Head of caudate nucleus (tissue), 42 donors: ENCODE results near the gene TRABD.

Source experiments
- DNase-seq, 42 donors: peaks; one replicate each; pipeline versions ENCODE4 v3.0.0 to v3.0.0-alpha.2; 2020 to 2021; ENCODE audit warnings: mixed read lengths in 7 of 42
- intact Hi-C: fragments of 100-400 bp; cut with DNase I; formaldehyde crosslinking; loops from one replicate; pipeline ENCODE4 v1.15.0; 2022

Gene TRABD

DNA sequence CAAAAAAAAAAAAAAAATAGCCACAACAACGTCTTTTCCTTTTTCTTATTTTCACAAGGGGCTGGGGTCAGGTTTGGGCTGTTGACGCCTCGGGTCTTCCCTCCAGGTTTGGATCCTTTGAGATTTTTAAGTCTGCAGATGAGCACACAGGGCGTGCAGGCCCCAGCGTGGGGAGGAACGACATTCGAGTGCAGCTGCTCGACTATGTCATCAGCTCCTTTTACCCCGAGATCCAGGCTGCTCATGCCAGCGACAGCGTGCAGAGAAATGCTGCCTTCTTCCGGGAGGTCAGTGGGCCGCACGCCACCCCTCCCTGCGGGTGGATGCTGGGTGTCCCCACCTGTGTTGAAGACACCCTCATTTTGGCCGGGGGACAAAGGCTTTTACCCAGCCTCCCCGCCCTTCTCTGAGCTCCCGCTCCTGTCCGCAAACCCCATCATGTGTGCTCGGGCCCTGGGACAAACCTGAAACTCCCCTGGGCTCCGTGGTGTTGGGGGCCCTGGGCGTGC, 22.8 kb downstream of the TRABD start:
- DNase-seq = no peak

DNA sequence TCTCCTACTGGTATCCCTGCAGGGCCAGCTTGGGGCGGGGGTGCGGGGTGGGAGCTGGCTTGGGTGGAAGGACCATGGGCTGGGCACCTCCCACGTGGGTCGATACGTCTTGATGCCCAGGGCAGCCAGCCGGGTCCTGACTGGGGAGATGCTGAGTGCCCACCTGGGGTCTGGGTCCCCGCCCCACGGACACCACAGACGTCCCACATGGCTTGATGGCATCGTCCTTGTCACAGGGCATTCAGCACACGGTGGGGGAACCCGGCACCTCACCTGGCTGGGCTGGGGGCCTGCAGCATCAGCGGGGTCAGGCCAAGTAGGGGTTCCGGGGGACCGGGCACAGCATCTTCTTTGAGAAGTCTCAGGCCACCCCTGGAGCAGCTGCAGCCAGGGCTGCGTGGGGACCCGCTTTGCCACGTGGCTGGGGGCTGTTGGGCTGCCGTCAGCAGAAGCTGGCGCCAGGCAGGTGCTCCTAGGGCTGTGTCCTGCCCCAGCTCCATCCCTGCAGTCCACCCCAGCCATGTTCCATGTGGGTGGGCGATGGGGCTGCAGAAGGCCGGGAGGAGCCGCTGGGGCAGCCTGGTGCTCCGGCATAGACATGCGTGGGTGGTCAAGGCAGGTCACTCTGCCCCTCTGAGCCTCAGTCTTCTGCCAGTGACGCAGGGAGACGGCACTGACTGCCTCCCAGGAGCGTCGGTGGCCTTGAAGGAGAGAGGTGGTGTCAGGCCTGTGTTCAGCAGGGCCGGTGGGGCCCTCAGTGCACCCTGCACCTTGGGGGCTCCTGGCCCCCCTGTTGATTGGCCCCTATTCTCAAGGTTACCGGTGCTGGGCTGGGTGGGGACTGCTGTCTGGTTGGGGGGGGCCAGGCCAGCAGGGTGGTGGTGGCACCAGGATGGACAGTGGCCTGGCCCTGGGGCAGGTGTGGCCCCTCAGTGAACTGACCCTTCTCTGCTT, 23.5 kb downstream of the TRABD start:
- no peak for DNase-seq
- intact Hi-C loops = loop anchor here (2.0 kb wide), 1 partner anchor 62 kb away; no protein-coding TSS in a partner anchor

More for the DNA sequence above, 22.8 kb downstream of the TRABD start:
- intact Hi-C loops = loop anchor here (2.0 kb wide), 1 partner anchor 62 kb away; no protein-coding TSS in a partner anchor

- intact Hi-C loops = loop anchor here (2.0 kb wide), 1 partner anchor 63 kb away; no protein-coding TSS in a partner anchor
- DNase-seq = peak in 40 of 42 donors; percentile 45 to 87 (median 71)
Measured at GRCh38 chr22:50209893-50210292, 24.2 kb downstream of the TRABD start.

- intact Hi-C loops = no loop called here
- DNase-seq = no peak
Measured at GRCh38 chr22:50210378-50211139, 24.8 kb downstream of the TRABD start.

DNA sequence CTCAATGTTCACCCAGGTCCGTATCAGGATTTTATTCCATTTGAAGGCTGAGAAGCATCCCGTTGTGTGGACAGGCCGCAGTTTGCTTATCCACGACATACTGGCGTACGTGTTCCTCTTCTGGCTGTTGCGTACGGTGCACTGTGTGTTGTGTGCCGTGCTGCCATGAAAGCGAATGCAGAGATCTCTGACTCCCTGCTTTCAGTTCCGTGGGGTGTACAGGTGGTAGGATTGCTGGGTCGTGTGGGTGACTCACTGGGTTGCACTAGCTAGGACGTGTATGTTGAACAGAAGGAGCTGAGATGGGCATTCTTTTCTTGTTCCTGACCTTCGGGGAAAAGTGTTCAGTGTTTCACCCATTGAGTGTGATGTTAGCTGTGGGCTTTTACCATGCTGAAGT, 25.4 kb downstream of the TRABD start:
- peak in 10 of 42 donors; percentile 38 to 70 (median 49) for DNase-seq
- intact Hi-C loops = no loop called here

DNA sequence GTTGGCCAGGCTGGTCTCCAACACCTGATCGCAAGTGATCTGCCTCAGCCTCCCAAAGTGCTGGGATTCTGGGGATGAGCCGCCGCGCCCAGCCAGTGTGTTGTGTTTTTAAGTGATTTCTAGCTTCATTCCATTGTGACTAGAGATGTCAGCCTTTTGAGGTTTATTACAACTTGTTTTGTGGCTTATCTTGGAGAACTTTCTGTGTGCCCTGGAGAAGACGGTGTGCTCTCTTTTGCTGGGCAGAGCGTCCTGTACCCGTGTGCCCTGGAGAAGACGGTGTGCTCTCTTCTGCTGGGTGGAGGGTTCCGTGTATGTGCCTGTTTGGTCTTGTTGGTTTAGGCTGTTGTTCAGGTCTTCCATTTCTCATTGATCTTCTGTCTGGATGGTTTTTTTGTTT, 27.6 kb downstream of the TRABD start:
- intact Hi-C loops = no loop called here
- DNase-seq = no peak

- intact Hi-C loops = no loop called here
- peak in 1 of 42 donors; percentile 27 for DNase-seq
Measured at GRCh38 chr22:50215297-50216054, 29.8 kb downstream of the TRABD start.

GRCh38 chr22:50216055-50216683, 30.5 kb downstream of the TRABD start:
- no peak for DNase-seq
- intact Hi-C loops = no loop called here

- DNase-seq = no peak
- intact Hi-C loops = no loop called here
Measured at GRCh38 chr22:50216684-50217520, 31.2 kb downstream of the TRABD start.

DNA sequence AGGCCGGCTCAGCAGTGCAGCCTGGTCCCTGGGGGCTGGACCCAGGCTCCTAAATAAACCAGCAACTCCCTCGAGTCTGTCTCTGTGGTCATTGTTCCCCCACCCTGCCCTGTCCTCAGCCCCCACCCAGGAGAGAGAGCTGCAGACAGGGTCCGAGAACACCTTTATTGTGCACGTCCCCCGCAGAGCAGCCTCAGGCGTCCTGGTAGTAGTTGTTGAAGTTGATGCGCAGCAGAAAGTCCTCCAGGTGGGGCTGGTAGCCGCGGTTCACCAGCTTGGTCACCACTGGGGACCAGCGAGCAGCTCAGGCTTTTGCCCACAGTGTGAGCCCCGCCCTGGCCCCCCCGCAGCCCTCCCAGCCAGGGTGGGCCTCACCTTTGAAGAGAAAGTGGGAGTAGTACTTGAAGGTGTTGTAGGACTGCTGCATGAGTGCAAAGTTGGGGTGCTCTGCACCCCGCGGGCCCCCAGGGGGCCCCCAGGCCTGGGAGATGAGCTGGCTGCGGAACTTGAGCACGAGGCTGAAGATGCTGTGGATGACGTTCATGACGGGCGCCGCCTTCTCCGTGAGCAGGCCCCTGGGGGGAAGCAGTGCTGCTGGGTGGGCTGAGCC, 31.9 kb downstream of the TRABD start:
- no peak for DNase-seq
- intact Hi-C loops = no loop called here

DNA sequence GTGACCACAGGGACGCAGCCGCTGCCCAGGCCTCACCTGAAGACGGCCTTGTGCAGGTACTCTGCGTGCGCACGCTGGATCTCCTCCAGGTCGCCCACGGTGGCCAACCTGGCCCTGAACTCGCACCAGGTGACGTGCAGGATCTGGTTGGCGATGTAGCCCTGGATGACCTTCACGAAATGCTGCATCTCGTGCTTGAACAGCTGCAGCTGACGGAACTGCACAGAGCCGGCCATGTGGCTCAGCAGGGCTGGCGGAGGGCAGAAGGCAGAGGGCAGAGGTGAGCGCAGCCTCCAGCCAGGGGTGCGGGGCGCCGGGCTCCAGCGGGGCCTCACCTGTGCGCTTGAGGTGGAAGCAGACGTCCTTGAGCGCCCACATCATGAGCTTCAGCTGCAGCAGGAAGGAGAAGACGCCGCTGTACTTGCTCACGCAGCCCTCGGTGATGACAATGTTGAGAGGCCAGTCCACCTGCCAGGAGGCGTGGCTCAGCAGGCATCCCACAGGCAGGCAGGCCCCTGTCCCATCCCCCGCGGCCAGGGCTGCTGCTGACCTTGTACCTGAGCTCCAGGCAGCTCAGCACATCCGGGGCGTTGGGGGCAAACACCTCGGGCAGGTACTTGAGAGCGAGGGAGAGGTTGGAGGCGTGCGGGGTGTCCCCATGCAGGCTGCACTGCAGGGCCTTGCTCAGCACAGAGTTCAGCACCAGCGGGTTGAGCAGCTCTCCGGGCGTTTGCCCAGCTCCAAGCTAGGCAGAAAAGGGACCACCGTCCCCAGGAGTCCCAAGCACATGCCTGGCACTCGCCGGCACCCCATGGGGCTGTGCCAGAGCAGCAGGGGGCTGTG, 32.7 kb downstream of the TRABD start:
- DNase-seq = no peak
- intact Hi-C loops = no loop called here

DNA sequence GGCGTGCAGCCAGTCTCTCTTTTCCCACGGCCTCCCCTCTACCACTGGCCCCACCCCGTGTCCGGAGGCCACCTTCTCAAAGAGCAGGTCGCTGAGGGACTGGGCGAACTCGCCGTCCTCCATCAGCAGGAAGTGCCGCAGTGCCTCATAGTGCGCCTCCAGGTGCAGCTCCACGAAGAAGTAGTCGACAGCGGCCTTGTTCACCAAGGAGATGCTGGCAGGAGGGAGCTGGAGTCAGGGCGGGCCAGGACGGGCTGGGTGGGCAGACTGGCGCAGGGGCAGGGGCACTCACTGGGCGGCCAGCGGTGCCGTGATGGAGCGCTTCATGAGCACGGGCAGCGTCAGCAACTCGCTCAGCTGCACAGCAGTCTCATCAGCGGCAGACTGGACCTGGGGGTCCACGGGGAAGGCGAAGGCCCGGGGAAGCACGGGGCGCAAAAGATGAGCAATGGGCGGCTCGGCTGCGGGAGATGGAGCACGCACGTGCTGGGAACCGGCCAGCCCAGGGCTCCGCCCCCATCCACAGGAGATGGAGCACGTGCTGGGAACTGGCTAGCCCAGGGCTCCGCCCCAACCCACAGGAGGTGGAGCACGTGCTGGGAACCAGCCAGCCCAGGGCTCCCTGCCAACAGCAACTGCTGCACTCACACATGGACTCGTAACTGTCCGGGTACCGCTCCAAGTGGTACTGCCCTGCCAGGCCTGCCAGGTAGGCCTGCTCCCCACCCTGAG, 33.4 kb downstream of the TRABD start:
- DNase-seq = peak in 1 of 42 donors; percentile 25
- intact Hi-C loops = no loop called here

GRCh38 chr22:50219800-50220602, 34.3 kb downstream of the TRABD start:
- intact Hi-C loops = no loop called here
- DNase-seq = no peak

DNA sequence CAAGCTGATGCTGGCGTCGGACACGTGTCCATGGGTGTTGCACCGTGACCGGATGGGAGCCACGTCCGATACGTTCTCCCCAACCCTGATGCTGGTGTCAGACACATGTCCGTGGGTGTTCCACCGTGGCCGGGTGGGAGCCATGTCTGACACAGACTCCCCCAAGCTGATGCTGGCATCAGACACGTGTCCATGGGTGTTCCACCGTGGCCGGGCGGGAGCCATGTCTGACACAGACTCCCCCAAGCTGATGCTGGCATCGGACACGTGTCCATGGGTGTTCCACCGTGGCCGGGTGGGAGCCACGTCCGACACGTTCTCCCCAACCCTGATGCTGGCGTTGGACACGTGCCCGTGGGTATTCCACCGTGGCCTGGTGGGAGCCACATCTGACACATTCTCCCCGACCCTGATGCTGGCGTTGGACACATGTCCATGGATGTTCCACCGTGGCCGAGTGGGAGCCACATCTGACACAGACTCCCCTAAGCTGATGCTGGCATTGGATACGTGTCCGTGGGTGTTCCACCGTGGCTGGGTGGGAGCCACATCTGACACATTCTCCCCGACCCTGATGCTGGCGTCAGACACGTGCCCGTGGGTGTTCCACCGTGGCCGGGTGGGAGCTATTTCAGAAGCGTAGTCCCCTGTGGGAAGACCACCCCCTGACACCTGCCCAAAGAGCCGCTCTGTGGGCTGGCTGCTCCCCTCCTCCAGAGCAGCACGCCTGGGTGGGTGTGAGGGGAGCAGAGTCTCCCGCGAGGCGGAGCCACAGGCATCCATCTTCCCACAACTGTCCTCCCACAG, 35.1 kb downstream of the TRABD start:
- intact Hi-C loops = no loop called here
- no peak for DNase-seq
